GM20431 (cell line): Measurements from ENCODE around the gene HBA1.
"Not testable (repeated sequence)": the region's sequence is repeated elsewhere in the genome, so short reads cannot be mapped to it uniquely, and the experiment has no call there.

ENCODE experiments used
- in situ Hi-C: fragments of 300-500 bp; cut with MseI, MboI; formaldehyde crosslinking; loops from one replicate; pipeline ENCODE4 v1.15.0; 2020; ENCODE audit warnings: low sequenced_read_pairs; ENCODE audit not compliant: unreplicated experiment

Gene HBA1

DNA sequence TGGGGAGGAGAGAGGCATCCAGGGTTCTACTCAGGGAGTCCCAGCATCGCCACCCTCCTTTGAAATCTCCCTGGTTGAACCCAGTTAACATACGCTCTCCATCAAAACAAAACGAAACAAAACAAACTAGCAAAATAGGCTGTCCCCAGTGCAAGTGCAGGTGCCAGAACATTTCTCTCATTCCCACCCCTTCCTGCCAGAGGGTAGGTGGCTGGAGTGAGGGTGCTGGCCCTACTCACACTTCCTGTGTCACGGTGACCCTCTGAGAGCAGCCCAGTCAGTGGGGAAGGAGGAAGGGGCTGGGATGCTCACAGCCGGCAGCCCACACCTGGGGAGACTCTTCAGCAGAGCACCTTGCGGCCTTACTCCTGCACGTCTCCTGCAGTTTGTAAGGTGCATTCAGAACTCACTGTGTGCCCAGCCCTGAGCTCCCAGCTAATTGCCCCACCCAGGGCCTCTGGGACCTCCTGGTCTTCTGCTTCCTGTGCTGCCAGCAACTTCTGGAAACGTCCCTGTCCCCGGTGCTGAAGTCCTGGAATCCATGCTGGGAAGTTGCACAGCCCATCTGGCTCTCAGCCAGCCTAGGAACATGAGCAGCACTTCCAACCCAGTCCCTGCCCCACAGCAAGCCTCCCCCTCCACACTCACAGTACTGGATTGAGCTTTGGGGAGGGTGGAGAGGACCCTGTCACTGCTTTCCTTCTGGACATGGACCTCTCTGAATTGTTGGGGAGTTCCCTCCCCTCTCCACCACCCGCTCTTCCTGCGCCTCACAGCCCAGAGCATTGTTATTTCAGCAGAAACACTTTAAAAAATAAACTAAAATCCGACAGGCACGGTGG, 2.3 kb upstream of the HBA1 start:
- in situ Hi-C loops = not testable (repeated sequence)

GRCh38 chr16:175011-175949, 1.2 kb upstream of the HBA1 start:
- in situ Hi-C loops = no loop called here

GRCh38 chr16:176006-176405, 474 bp upstream of the HBA1 start:
- in situ Hi-C loops = not testable (repeated sequence)

- in situ Hi-C loops = no loop called here
These were observed 928 bp downstream of the HBA1 start for GRCh38 chr16:177394-177822.

DNA sequence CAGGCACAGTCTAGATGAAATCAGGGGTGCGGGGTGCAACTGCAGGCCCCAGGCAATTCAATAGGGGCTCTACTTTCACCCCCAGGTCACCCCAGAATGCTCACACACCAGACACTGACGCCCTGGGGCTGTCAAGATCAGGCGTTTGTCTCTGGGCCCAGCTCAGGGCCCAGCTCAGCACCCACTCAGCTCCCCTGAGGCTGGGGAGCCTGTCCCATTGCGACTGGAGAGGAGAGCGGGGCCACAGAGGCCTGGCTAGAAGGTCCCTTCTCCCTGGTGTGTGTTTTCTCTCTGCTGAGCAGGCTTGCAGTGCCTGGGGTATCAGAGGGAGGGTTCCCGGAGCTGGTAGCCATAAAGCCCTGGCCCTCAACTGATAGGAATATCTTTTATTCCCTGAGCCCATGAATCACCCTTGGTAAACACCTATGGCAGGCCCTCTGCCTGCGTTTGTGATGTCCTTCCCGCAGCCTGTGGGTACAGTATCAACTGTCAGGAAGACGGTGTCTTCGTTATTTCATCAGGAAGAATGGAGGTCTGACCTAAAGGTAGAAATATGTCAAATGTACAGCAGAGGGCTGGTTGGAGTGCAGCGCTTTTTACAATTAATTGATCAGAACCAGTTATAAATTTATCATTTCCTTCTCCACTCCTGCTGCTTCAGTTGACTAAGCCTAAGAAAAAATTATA, 1.6 kb downstream of the HBA1 start:
- in situ Hi-C loops = no loop called here

DNA sequence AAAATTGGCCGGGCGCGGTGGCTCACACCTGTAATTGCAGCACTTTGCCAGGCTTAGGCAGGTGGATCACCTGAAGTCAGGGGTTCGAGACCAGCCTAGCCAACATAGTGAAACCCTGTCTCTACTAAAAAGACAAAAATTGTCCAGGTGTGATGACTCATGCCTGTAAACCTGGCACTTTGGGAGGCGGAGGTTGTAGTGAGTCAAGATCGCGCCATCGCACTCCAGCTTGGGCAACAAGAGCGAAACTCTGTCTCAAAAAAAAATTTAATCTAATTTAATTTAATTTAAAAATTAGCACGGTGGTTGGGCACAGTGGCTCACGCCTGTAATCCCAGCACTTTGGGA, 2.2 kb downstream of the HBA1 start:
- in situ Hi-C loops = no loop called here

GRCh38 chr16:179211-180092, 3.0 kb downstream of the HBA1 start:
- in situ Hi-C loops = loop anchor here (5.0 kb wide), 1 partner anchor 62 kb away; no protein-coding TSS in a partner anchor

GRCh38 chr16:180101-180675, 3.7 kb downstream of the HBA1 start, which contains the start of gene HBQ1:
HBQ1 (plus strand) TSS chr16:180459; CDS start chr16:180487, 28 bp downstream.
- in situ Hi-C loops = loop anchor here (5.0 kb wide), 1 partner anchor 63 kb away; no protein-coding TSS in a partner anchor

- in situ Hi-C loops = loop anchor here (5.0 kb wide), 1 partner anchor 64 kb away; no protein-coding TSS in a partner anchor
These were observed 4.4 kb downstream of the HBA1 start for GRCh38 chr16:180681-181564.

- in situ Hi-C loops = loop anchor here (5.0 kb wide), 1 partner anchor 64 kb away; no protein-coding TSS in a partner anchor
These were observed 5.1 kb downstream of the HBA1 start for GRCh38 chr16:181565-182021.

GRCh38 chr16:183005-183404, 6.5 kb downstream of the HBA1 start:
- in situ Hi-C loops = loop anchor here (5.0 kb wide), 1 partner anchor 66 kb away; no protein-coding TSS in a partner anchor

GRCh38 chr16:185213-185612, 8.7 kb downstream of the HBA1 start:
- in situ Hi-C loops = no loop called here

DNA sequence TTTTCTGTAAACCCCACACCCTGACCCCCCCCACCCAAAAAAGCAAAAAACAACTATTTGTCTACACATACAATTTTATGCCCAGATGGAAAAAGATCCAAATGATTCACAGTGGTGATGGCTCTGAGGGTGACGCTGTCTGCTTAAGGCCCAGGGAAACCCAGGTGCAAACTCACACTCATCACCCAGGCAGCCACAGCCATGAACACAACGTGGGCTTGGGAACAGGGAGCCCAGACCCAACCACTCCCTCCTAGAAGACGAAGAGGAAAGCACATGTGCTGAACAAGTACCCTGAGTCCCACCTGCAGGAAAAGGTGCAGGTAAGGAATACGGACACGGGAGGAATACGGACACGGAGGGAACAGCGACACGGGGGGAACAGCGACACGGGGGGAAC, 9.2 kb downstream of the HBA1 start:
- in situ Hi-C loops = no loop called here

GRCh38 chr16:187330-187729, 10.8 kb downstream of the HBA1 start:
- in situ Hi-C loops = no loop called here

DNA sequence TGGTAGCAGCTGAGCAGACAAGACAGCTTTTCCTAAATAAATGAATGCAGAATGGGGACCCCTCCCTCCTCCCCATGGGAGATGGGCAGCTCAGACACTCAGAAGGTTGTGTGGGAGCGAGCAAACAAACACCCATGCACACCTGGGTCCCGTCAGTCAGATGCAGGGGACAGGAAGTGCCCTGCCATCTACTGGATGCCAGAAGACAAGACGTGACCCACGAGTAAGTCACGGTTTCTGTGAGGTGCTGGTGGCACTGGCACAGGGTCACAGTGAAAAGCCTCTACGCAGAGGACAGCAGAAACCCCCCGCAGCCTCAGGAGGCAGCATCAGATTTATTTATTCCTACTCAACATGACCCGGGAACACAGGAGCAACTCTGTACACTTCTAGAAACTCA, 12.2 kb downstream of the HBA1 start:
- in situ Hi-C loops = no loop called here

GRCh38 chr16:189604-190186, 13.2 kb downstream of the HBA1 start:
- in situ Hi-C loops = no loop called here

DNA sequence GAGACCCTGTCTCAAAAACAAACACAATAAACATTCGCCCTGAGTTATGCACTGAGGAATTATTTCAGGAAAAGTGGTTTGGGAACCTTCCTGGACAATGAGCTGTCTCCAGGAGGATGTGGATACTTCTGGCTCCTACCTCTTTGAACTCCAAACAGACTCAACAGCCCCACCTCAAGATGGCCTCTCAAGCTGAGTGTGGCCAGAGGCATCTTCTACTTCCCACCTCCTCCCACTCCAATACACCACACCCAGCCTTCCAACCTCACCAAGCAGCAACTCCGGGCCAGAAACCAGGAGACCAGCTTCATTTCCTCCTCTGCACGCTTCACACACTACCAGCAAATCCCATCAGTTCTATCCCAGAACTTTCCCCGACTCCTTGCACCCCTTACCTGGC, 15.4 kb downstream of the HBA1 start:
- in situ Hi-C loops = no loop called here
